K562 (cell line): ENCODE results near the gene NCOA6. TPM values are rescaled to one million over a fixed set of nuclear protein-coding genes. Genes with fewer than 3 reads are reported as not detected.

ENCODE experiments used
- ATAC-seq: fragments of 200-7000 bp; cut with Tn5 transposase; 3 replicates; pipeline ENCODE4 v1.9.1; 2020; ENCODE audit warnings: moderate library complexity
- BruUV-seq: library from RNA; stranded (reverse); fragments of 400-500 nt; replicated peaks from 2 replicates; lab custom pipeline; 2021; lab: Mats Ljungman, UMichigan
- CTCF ChIA-PET: fragments of 300-600 bp; formaldehyde crosslinking; extraction: SDS; loops from one replicate; lab custom pipeline; 2021; ENCODE audit warnings: low intra/inter-chr PET ratio; lab: Yijun Ruan, JAX
- POLR2A ChIA-PET: fragments of 300-600, 350-650 bp; sonication (Branson Sonifier 250); formaldehyde crosslinking; extraction: SDS; loops from one replicate; lab custom pipeline; 2021; ENCODE audit warnings: antibody characterized with exemption, inconsistent platforms; lab: Yijun Ruan, JAX
- DNase-seq, 4 experiments: peaks; one replicate each; pipeline versions ENCODE4 v3.0.0 to v3.0.0-alpha.2; 2011 to 2018; ENCODE audit warnings: low spot score in 3 of 4, mixed read lengths in 3 of 4; ENCODE audit errors: extremely low read depth in 1 of 4
- FAIRE-seq: peaks from 2 replicates; lab custom pipeline; 2011; peaks lifted over from hg19 to GRCh38; lab: Jason Lieb, UNC
- H2AFZ ChIP-seq: 2 replicates; pipeline ENCODE4 v1.6.0; 2011; ENCODE audit warnings: low read depth, low read length, control low read depth, inconsistent platforms
- H3K27ac ChIP-seq: fragments of 200-600 bp; 3 replicates; pipeline ENCODE4 v1.8.0; 2011; ENCODE audit warnings: low read depth, mild to moderate bottlenecking, control low read depth, inconsistent platforms, low read length, moderate library complexity, mixed read lengths; ENCODE audit errors: extremely low read depth
- H3K27me3 ChIP-seq, 2 experiments: fragments of 300-600 bp in 1 of 2; 2 replicates in 1 of 2; 3 replicates in 1 of 2; pipeline versions ENCODE4 v1.6.0 to v1.8.0; 2011; ENCODE audit warnings: inconsistent platforms in 2 of 2, low read length in 2 of 2, mild to moderate bottlenecking in 1 of 2, mixed read lengths in 1 of 2, moderate library complexity in 1 of 2; ENCODE audit not compliant: control insufficient read depth in 2 of 2, insufficient read depth in 2 of 2
- H3K36me3 ChIP-seq: fragments of 300-600 bp; 3 replicates; pipeline ENCODE4 v1.8.0; 2011; ENCODE audit warnings: mild to moderate bottlenecking, low read length, inconsistent platforms; ENCODE audit not compliant: control insufficient read depth, insufficient read depth
- H3K4me1 ChIP-seq, 2 experiments: fragments of 200-600 bp in 1 of 2; replicated peaks in 1 of 2; 2 replicates in 1 of 2; 3 replicates in 1 of 2; pipeline versions ENCODE4 v1.5.1 to v1.8.0; 2011; ENCODE audit warnings: inconsistent platforms in 2 of 2, low read length in 2 of 2, mild to moderate bottlenecking in 1 of 2, mixed read lengths in 1 of 2, moderate library complexity in 1 of 2; ENCODE audit not compliant: control insufficient read depth in 2 of 2, insufficient read depth in 2 of 2
- H3K4me2 ChIP-seq: 2 replicates; pipeline ENCODE4 v1.6.1; 2011; ENCODE audit warnings: low read length, control low read depth, inconsistent platforms, mixed read lengths; ENCODE audit not compliant: insufficient read depth
- H3K4me3 ChIP-seq: fragments of 200-600 bp; sonication (generic), shearing (Covaris generic); 2 replicates; pipeline ENCODE4 v1.5.1; 2016; ENCODE audit warnings: control low read depth, inconsistent platforms
- H3K79me2 ChIP-seq: fragments of 200-600 bp; 3 replicates; pipeline ENCODE4 v1.8.0; 2011; ENCODE audit warnings: low read length, inconsistent platforms; ENCODE audit not compliant: control insufficient read depth, insufficient read depth
- H3K9ac ChIP-seq, 2 experiments: 2 replicates each; pipeline versions ENCODE4 v1.6.0 to v1.6.1; 2011; ENCODE audit warnings: low read depth in 2 of 2, low read length in 2 of 2, control low read depth in 1 of 2, inconsistent platforms in 1 of 2, mild to moderate bottlenecking in 1 of 2, mixed read lengths in 1 of 2; ENCODE audit not compliant: insufficient read depth in 1 of 2
- H3K9me1 ChIP-seq: one replicate; pipeline ENCODE4 v1.6.0; 2011; ENCODE audit warnings: inconsistent platforms, mild to moderate bottlenecking, low read length, moderate library complexity; ENCODE audit not compliant: control insufficient read depth, insufficient read depth
- H3K9me3 ChIP-seq: replicated peaks from 2 replicates; pipeline ENCODE4 v1.5.1; 2011; ENCODE audit warnings: low read depth, low read length, inconsistent platforms; ENCODE audit not compliant: control insufficient read depth, insufficient read depth
- H4K20me1 ChIP-seq: replicated peaks from 2 replicates; pipeline ENCODE4 v1.6.1; 2011; ENCODE audit warnings: low read length, inconsistent platforms, mixed read lengths; ENCODE audit not compliant: control insufficient read depth, insufficient read depth
- CBFA2T3 ChIP-seq: fragments of 450-650 bp; IDR thresholded peaks from 2 replicates; pipeline ENCODE4 v1.6.1; 2017
- CREBBP ChIP-seq: IDR thresholded peaks from one replicate; pipeline ENCODE4 v1.6.1; 2012; ENCODE audit warnings: low read depth, mild to moderate bottlenecking, control low read depth, inconsistent platforms, low read length
- NFRKB ChIP-seq: fragments of 450-650 bp; IDR thresholded peaks from 2 replicates; pipeline ENCODE4 v1.6.1; 2016; ENCODE audit warnings: low read depth
- PML ChIP-seq: IDR thresholded peaks from 2 replicates; pipeline ENCODE4 v1.6.1; 2012; ENCODE audit warnings: low read length, inconsistent platforms
- POLR3A ChIP-seq: IDR thresholded peaks from 2 replicates; pipeline ENCODE4 v1.6.1; 2011; ENCODE audit warnings: borderline replicate concordance, mild to moderate bottlenecking, moderate library complexity; ENCODE audit not compliant: insufficient read length, insufficient read depth; ENCODE audit errors: extremely low read depth
- SAFB ChIP-seq: fragments of 200-400 bp; formaldehyde crosslinking; IDR thresholded peaks from 2 replicates; pipeline ENCODE4 v1.6.1; 2017; ENCODE audit warnings: low read depth, low read length, borderline replicate concordance
- SRSF3 ChIP-seq: fragments of 200-400 bp; formaldehyde crosslinking; IDR thresholded peaks from 2 replicates; pipeline ENCODE4 v1.6.1; 2016; ENCODE audit warnings: mild to moderate bottlenecking, low read length, moderate library complexity; ENCODE audit not compliant: insufficient read depth
- TSC22D4 ChIP-seq: fragments of 450-650 bp; IDR thresholded peaks from 2 replicates; pipeline ENCODE4 v1.6.1; 2016; ENCODE audit warnings: missing genetic modification characterization, missing biosample characterization, control low read depth
- WHSC1 ChIP-seq: IDR thresholded peaks from one replicate; pipeline ENCODE4 v1.6.1; 2012; ENCODE audit warnings: low read length, control low read depth, inconsistent platforms
- ZNF146 ChIP-seq: IDR thresholded peaks from one replicate; pipeline ENCODE4 v1.6.1; 2018; ENCODE audit warnings: missing compliant biosample characterization; ENCODE audit not compliant: unreplicated experiment
- WGBS: fragments of 100-300 bp; shearing (Covaris generic); methylation state at CpG from one replicate; pipeline ENCODE4 v1.1.6; 2016; ENCODE audit warnings: low coverage, mixed read lengths; ENCODE audit not compliant: insufficient coverage; ENCODE audit errors: missing lambda C conversion rate; 5-methylcytosine and 5-hydroxymethylcytosine counted together
- in situ Hi-C: fragments of 300-500 bp; cut with MboI; formaldehyde crosslinking; loops from 4 replicates; pipeline ENCODE4 v1.15.0; 2018; ENCODE audit warnings: inconsistent platforms, mixed read lengths
- intact Hi-C: fragments of 100-400 bp; cut with micrococcal nuclease; formaldehyde crosslinking; loops from 2 replicates; pipeline ENCODE4 v1.14.2; 2022
- polyA plus RNA-seq, 8 experiments: library from polyadenylated mRNA; depleted of rRNA in 4 of 8; stranded (reverse) in 5 of 8; unstranded in 3 of 8; fragments of >200 nt; fragmentation: Nextera tagmentation in 2 of 8; fragmentation: Illumina TruSeq in 1 of 8; extraction: Ambion mirVana in 2 of 8; extraction: Trizol in 1 of 8; gene quantifications; 2 replicates each; pipeline versions ENCODE4 v1.2.1 to v1.2.3, GENCODE V29; 2011 to 2014; ENCODE audit warnings: inconsistent platforms in 1 of 8, missing spikeins in 1 of 8
- total RNA-seq, 7 experiments: library from RNA; depleted of rRNA in 6 of 7; stranded (reverse); fragments of >200 nt in 6 of 7; fragmentation: Illumina TruSeq in 2 of 7; extraction: Trizol in 2 of 7; gene quantifications; 2 replicates each; pipeline versions ENCODE4 v1.2.1 to v1.2.3, GENCODE V29; 2011 to 2021; ENCODE audit warnings: low replicate concordance in 1 of 7

NCOA6 gene
- total and polyA plus RNA-seq, 9 of the 15 experiments (the other 6 are each of a cell fraction or from before 2014, with no cell fraction given), result 6.1 to 25.0 (median 9.5) TPM

DNA sequence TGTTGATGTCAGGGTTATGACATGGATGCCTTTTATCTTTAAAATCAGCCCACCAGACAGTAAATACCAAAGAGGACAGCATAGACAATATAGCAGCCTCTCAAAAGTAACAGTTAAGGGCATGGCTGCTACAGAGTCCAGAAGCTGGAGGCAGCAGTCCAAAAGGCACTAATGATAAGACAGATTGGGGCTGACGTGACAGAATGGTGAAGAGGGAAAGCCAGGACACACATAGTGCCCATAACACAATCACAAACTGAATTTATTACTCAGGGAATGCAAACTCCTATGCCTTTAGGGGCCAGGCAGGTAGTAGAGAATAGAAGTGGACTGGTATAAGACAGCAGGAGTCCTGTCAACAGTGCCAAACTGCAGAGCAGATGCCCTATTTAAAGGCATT, 80.6 kb downstream of the NCOA6 start:
- peaks cover 74% of the 10 kb centered on the region; the same call in 2 of the 3 replicates for H3K36me3 ChIP-seq
- WGBS, result 63% methylated on average over 1 of the region's 1 CpG
- no peaks in the 10 kb centered on the region for H4K20me1 ChIP-seq
- POLR2A ChIA-PET, result interaction anchor here (0.8 to 1.3 kb wide), 2 partner anchors 10 to 13 kb away, joined by 3 to 5 read pairs; no protein-coding TSS in a partner anchor
- H3K79me2 ChIP-seq, result no peaks in the 10 kb centered on the region
- no peak for DNase-seq
- H2AFZ ChIP-seq, result no peak overlapping the region
- FAIRE-seq, result no peak
- no peak overlapping the region for H3K9ac ChIP-seq
- intact Hi-C loops, result no loop called here
- H3K4me3 ChIP-seq, result no peak overlapping the region
- BruUV-seq, result no TSS peak
- H3K4me2 ChIP-seq, result no peak overlapping the region
- H3K9me1 ChIP-seq, result no peaks in the 10 kb centered on the region
- no peak overlapping the region for H3K27ac ChIP-seq
- ATAC-seq, result no peak
- CTCF ChIA-PET, result interaction anchor here (0.5 to 0.7 kb wide), 3 partner anchors 32 to 299 kb away, joined by 3 to 4 read pairs (median 3); no protein-coding TSS in a partner anchor
- no peaks in the 10 kb centered on the region for H3K9me3 ChIP-seq
- TF ChIP-seq PML (no peak), NFRKB (no peak), WHSC1 (no peak), SRSF3 (no peak), SAFB (no peak), POLR3A (no peak), TSC22D4 (tag) (no peak), ZNF146 (no peak), CBFA2T3 (no peak), CREBBP (no peak)
- in situ Hi-C loops, result no loop called here
- H3K27me3 ChIP-seq, result no peaks in the 10 kb centered on the region
- no peaks in the 10 kb centered on the region for H3K4me1 ChIP-seq
